ENCODE data around the gene JPH2. TPM values are rescaled to one million over a fixed set of nuclear protein-coding genes. Genes with fewer than 3 reads are reported as not detected.
"Not testable (repeated sequence)": the region's sequence is repeated elsewhere in the genome, so short reads cannot be mapped to it uniquely, and the experiment has no call there.

Gene JPH2
- total RNA-seq, 2 experiments from 2014 or later: not detected

DNA sequence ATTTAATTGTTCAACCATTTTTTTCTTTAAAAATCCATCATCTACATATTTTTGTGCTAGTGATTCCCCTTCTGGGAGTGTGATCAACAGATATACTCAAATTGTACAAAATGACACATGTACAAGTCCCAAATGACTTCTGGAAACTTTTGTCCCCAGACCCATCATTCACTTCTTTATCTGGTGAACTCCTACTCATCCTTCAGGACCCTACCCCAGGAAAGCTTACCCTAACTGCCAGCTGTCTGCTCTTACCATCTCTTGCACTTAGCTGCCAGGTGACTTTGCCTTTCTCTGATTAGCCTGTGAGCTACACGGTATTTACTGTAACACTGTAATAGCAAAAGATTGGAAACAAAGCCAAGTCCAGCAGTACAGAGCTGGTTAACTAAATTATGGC, 55.3 kb downstream of the JPH2 start:
- TF ChIP-seq, protein P1, sequence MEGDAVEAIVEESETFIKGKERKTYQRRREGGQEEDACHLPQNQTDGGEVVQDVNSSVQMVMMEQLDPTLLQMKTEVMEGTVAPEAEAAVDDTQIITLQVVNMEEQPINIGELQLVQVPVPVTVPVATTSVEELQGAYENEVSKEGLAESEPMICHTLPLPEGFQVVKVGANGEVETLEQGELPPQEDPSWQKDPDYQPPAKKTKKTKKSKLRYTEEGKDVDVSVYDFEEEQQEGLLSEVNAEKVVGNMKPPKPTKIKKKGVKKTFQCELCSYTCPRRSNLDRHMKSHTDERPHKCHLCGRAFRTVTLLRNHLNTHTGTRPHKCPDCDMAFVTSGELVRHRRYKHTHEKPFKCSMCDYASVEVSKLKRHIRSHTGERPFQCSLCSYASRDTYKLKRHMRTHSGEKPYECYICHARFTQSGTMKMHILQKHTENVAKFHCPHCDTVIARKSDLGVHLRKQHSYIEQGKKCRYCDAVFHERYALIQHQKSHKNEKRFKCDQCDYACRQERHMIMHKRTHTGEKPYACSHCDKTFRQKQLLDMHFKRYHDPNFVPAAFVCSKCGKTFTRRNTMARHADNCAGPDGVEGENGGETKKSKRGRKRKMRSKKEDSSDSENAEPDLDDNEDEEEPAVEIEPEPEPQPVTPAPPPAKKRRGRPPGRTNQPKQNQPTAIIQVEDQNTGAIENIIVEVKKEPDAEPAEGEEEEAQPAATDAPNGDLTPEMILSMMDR (IDR thresholded peaks at IDR 0.05): no peak
- DNase-seq (no peak), ATAC-seq (ENCODE audit: poor library complexity) (no peak)
- Mint-ChIP-seq H3K4me1 (ENCODE audit: low read depth) (no peaks in the 10 kb centered on the region), H3K27ac (no peak overlapping the region), H3K27me3 (peaks cover 16% of the 10 kb centered on the region), H3K36me3 (ENCODE audit: low read depth) (no peaks in the 10 kb centered on the region), H3K9me3 (no peaks in the 10 kb centered on the region), H3K4me3 (no peak overlapping the region)
- Histone ChIP-seq H3K27me3 (ENCODE audit: control insufficient read depth in 1 of 2, insufficient read depth in 2 of 2, low read length in 2 of 2) (peaks cover 0 to 4% of the 10 kb centered on the region in 2 experiments), H3K4me3 (ENCODE audit: low read length) (no peak overlapping the region), H3K27ac (ENCODE audit: low read depth in 1 of 2, low read length in 2 of 2) (no peak overlapping the region), H3K36me3 (ENCODE audit: insufficient read depth, low read length) (no peaks in the 10 kb centered on the region), H3K4me1 (ENCODE audit: insufficient read depth, low read length) (no peaks in the 10 kb centered on the region), H3K9me3 (ENCODE audit: control insufficient read depth in 1 of 2, insufficient read depth in 1 of 2, low read length in 2 of 2) (no peaks in the 10 kb centered on the region)
- intact Hi-C loops (cut with DNase I, micrococcal nuclease): no loop called here
- ChIA-PET POLR2A (interaction anchor here (1.2 to 1.9 kb wide), 2 partner anchors 15 to 22 kb away, joined by 4 to 6 read pairs; no protein-coding TSS in a partner anchor), CTCF (no interaction called here)

DNA sequence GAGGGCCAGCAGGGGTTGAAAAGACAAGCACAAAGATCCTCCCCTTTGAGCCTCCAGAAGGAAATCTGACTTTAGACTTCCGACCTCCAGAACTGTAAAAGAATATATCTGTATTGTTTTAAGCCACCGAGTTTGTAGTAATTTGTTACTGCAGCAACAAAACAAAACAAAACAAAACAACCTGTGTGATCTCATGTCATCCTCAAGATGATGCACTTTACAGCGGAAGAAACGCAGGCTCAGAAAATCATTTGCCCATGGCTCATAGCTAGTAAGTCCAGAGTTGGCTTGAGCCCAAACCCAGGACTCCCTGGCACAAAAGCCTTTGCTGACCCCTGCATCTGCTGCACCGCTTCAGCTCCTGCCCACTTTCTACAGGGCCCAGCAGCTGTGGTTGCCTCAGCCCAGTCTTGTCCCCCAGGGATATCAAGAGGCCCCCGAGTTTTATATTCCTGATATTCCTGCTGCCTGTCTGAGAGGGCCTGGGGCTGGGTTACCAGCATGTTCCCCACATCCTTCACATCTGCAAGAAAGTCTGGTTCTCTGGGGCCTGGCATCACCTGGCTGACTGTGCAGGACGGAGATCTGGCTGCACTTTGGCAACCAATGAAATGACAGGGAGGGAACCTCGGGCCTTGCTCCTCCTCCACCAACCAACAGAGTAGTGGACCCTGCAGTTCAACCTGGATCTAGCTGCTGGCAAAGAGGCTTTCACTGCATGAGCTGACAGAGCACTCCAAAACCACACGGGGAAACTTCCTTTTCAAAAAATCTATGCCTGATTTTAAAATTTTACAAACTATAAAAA, 56.9 kb downstream of the JPH2 start:
- Histone ChIP-seq H3K4me3 (ENCODE audit: low read length) (no peak overlapping the region), H3K27ac (ENCODE audit: low read depth in 1 of 2, low read length in 2 of 2) (no peak overlapping the region), H3K9me3 (ENCODE audit: control insufficient read depth in 1 of 2, insufficient read depth in 1 of 2, low read length in 2 of 2) (no peaks in the 10 kb centered on the region), H3K36me3 (ENCODE audit: insufficient read depth, low read length) (no peaks in the 10 kb centered on the region), H3K27me3 (ENCODE audit: control insufficient read depth in 1 of 2, insufficient read depth in 2 of 2, low read length in 2 of 2) (peaks cover 0 to 4% of the 10 kb centered on the region in 2 experiments), H3K4me1 (ENCODE audit: insufficient read depth, low read length) (no peaks in the 10 kb centered on the region)
- no peaks in the 10 kb centered on the region for H3K36me3 Mint-ChIP-seq (ENCODE audit: low read depth)
- TF ChIP-seq, protein P1 (IDR thresholded peaks at IDR 0.05): no peak
- H3K27me3 Mint-ChIP-seq: peaks cover 8% of the 10 kb centered on the region
- no peak for ATAC-seq (ENCODE audit: poor library complexity)
- ChIA-PET POLR2A (interaction anchor here (1.9 kb wide), 1 partner anchor 23 kb away, joined by 6 read pairs; no protein-coding TSS in a partner anchor), CTCF (no interaction called here)
- H3K9me3 Mint-ChIP-seq: no peaks in the 10 kb centered on the region
- H3K27ac Mint-ChIP-seq: no peak overlapping the region
- no peaks in the 10 kb centered on the region for H3K4me1 Mint-ChIP-seq (ENCODE audit: low read depth)
- DNase-seq: no peak
- H3K4me3 Mint-ChIP-seq: no peak overlapping the region
- intact Hi-C loops (cut with DNase I, micrococcal nuclease): no loop called here

DNA sequence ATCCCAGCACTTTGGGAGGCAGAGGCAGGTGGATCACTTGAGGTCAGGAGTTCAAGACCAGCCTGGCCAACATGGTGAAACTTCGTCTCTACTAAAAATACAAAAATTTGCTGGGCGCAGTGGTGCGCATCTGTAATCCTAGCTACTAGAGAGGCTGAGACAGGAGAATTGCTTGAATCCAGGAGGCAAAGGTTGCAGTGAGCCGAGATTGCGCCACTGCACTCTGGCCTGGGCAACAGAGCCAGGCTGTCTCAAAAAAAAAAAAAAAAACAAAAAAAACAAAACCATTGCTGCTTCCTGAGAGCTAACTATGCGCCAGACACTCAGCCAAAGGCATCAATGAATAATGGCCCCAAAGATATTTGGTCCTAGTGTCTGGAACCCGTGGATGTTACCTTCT, 57.7 kb downstream of the JPH2 start:
- CTCF ChIA-PET; H3K9me3 ChIP-seq (ENCODE audit: control insufficient read depth in 1 of 2, insufficient read depth in 1 of 2, low read length in 2 of 2); H3K27me3 ChIP-seq (ENCODE audit: control insufficient read depth in 1 of 2, insufficient read depth in 2 of 2, low read length in 2 of 2); H3K9me3 Mint-ChIP-seq; H3K27ac Mint-ChIP-seq; intact Hi-C loops (cut with DNase I, micrococcal nuclease); H3K27me3 Mint-ChIP-seq; POLR2A ChIA-PET; H3K4me1 Mint-ChIP-seq (ENCODE audit: low read depth); H3K36me3 ChIP-seq (ENCODE audit: insufficient read depth, low read length); DNase-seq; H3K4me3 Mint-ChIP-seq; H3K4me3 ChIP-seq (ENCODE audit: low read length); H3K27ac ChIP-seq (ENCODE audit: low read depth in 1 of 2, low read length in 2 of 2); H3K36me3 Mint-ChIP-seq (ENCODE audit: low read depth); ATAC-seq (ENCODE audit: poor library complexity); H3K4me1 ChIP-seq (ENCODE audit: insufficient read depth, low read length): not testable (repeated sequence)

DNA sequence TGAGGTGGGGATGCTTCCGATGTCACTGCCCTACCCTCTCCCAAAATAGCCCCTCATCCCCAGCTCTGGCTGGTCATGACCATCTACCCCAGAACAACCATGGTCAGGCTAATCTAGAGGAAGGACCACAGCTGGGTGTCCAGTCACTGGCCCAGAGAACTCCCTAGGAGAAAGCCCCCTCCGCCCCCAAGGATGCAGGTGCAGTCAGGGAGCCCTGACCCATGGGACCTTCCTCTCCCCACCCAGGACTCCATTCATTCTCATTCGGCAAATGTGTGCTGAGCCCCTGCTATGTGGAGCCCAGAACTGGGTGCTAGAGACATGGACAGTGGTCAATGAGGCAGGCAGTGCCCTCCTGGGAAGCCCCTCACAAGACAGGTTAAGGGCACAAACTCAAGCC, 60.5 kb downstream of the JPH2 start:
- no peaks in the 10 kb centered on the region for H3K4me1 ChIP-seq (ENCODE audit: insufficient read depth, low read length)
- Mint-ChIP-seq H3K9me3 (no peaks in the 10 kb centered on the region), H3K27ac (no peak overlapping the region), H3K36me3 (ENCODE audit: low read depth) (no peaks in the 10 kb centered on the region), H3K4me1 (ENCODE audit: low read depth) (no peaks in the 10 kb centered on the region), H3K27me3 (peaks cover 19% of the 10 kb centered on the region), H3K4me3 (no peak overlapping the region)
- ATAC-seq (ENCODE audit: poor library complexity) (no peak), DNase-seq (no peak)
- no peaks in the 10 kb centered on the region for H3K9me3 ChIP-seq (ENCODE audit: control insufficient read depth in 1 of 2, insufficient read depth in 1 of 2, low read length in 2 of 2)
- ChIA-PET CTCF (no interaction called here), POLR2A (no interaction called here)
- no peaks in the 10 kb centered on the region for H3K36me3 ChIP-seq (ENCODE audit: insufficient read depth, low read length)
- intact Hi-C loops (cut with DNase I, micrococcal nuclease): no loop called here
- peaks cover 4% of the 10 kb centered on the region in 2 experiments for H3K27me3 ChIP-seq (ENCODE audit: control insufficient read depth in 1 of 2, insufficient read depth in 2 of 2, low read length in 2 of 2)
- no peak overlapping the region for H3K4me3 ChIP-seq (ENCODE audit: low read length)
- TF ChIP-seq, protein P1 (IDR thresholded peaks at IDR 0.05): no peak
- no peak overlapping the region for H3K27ac ChIP-seq (ENCODE audit: low read depth in 1 of 2, low read length in 2 of 2)

Data from CD4-positive, alpha-beta T cell (primary cell).